Dendritic cell treated with granulocyte-macrophage colony-stimulating factor and Interleukin-4, amounts not matched to agents 40 ng/mL and 50 ng/mL, for 4 days (primary cell): Measurements from ENCODE around the gene GSG1L.

Source experiments
- H3K27ac Mint-ChIP-seq: one replicate; pipeline ENCODE4 v1.8.0; 2022; ENCODE audit warnings: mild to moderate bottlenecking, mixed read lengths
- H3K27me3 Mint-ChIP-seq: one replicate; pipeline ENCODE4 v1.8.0; 2022; ENCODE audit warnings: mild to moderate bottlenecking, mixed read lengths
- H3K36me3 Mint-ChIP-seq: one replicate; pipeline ENCODE4 v1.8.0; 2022; ENCODE audit warnings: low read depth, mixed read lengths
- H3K4me1 Mint-ChIP-seq: one replicate; pipeline ENCODE4 v1.8.0; 2022; ENCODE audit warnings: low read depth, mixed read lengths
- H3K4me3 Mint-ChIP-seq: one replicate; pipeline ENCODE4 v1.8.0; 2022; ENCODE audit warnings: mild to moderate bottlenecking, moderate library complexity, mixed read lengths
- H3K9me3 Mint-ChIP-seq: one replicate; pipeline ENCODE4 v1.8.0; 2022; ENCODE audit warnings: mixed read lengths
- intact Hi-C: fragments of 100-400 bp; cut with micrococcal nuclease; formaldehyde crosslinking; loops from one replicate; pipeline ENCODE4 v1.15.0; 2022

Gene GSG1L

GRCh38 chr16:27789595-27790241 is 273.8 kb downstream of the GSG1L start:
- Mint-ChIP-seq H3K4me1 (no peaks in the 10 kb centered on the region), H3K9me3 (no peaks in the 10 kb centered on the region), H3K27me3 (no peaks in the 10 kb centered on the region), H3K36me3 (no peaks in the 10 kb centered on the region), H3K4me3 (no peak overlapping the region), H3K27ac (no peak overlapping the region)
- intact Hi-C loops, result no loop called here

GRCh38 chr16:27789150-27789549 is 274.4 kb downstream of the GSG1L start:
- H3K36me3 Mint-ChIP-seq, result no peaks in the 10 kb centered on the region
- no peaks in the 10 kb centered on the region for H3K9me3 Mint-ChIP-seq
- no peak overlapping the region for H3K27ac Mint-ChIP-seq
- intact Hi-C loops, result no loop called here
- H3K27me3 Mint-ChIP-seq, result no peaks in the 10 kb centered on the region
- H3K4me1 Mint-ChIP-seq, result no peaks in the 10 kb centered on the region
- H3K4me3 Mint-ChIP-seq, result no peak overlapping the region

GRCh38 chr16:27787665-27788064 is 275.8 kb downstream of the GSG1L start:
- no peaks in the 10 kb centered on the region for H3K27me3 Mint-ChIP-seq
- H3K4me1 Mint-ChIP-seq, result no peaks in the 10 kb centered on the region
- no peaks in the 10 kb centered on the region for H3K9me3 Mint-ChIP-seq
- no peak overlapping the region for H3K27ac Mint-ChIP-seq
- H3K36me3 Mint-ChIP-seq, result no peaks in the 10 kb centered on the region
- H3K4me3 Mint-ChIP-seq, result no peak overlapping the region
- intact Hi-C loops, result no loop called here

GRCh38 chr16:27786923-27787625 is 276.4 kb downstream of the GSG1L start:
- H3K27ac Mint-ChIP-seq, result no peak overlapping the region
- H3K9me3 Mint-ChIP-seq, result no peaks in the 10 kb centered on the region
- no peak overlapping the region for H3K4me3 Mint-ChIP-seq
- H3K36me3 Mint-ChIP-seq, result no peaks in the 10 kb centered on the region
- H3K4me1 Mint-ChIP-seq, result no peaks in the 10 kb centered on the region
- intact Hi-C loops, result no loop called here
- no peaks in the 10 kb centered on the region for H3K27me3 Mint-ChIP-seq

GRCh38 chr16:27786221-27786922 is 277.1 kb downstream of the GSG1L start:
- H3K4me3 Mint-ChIP-seq, result no peak overlapping the region
- intact Hi-C loops, result no loop called here
- H3K9me3 Mint-ChIP-seq, result no peaks in the 10 kb centered on the region
- H3K4me1 Mint-ChIP-seq, result no peaks in the 10 kb centered on the region
- H3K27ac Mint-ChIP-seq, result no peak overlapping the region
- H3K36me3 Mint-ChIP-seq, result no peaks in the 10 kb centered on the region
- no peaks in the 10 kb centered on the region for H3K27me3 Mint-ChIP-seq

GRCh38 chr16:27785307-27785678 is 278.2 kb downstream of the GSG1L start:
- H3K9me3 Mint-ChIP-seq, result no peaks in the 10 kb centered on the region
- H3K36me3 Mint-ChIP-seq, result no peaks in the 10 kb centered on the region
- H3K4me3 Mint-ChIP-seq, result no peak overlapping the region

GRCh38 chr16:27784351-27785306 is 278.9 kb downstream of the GSG1L start:
- peaks cover 1% of the 10 kb centered on the region for H3K36me3 Mint-ChIP-seq
- no peaks in the 10 kb centered on the region for H3K27me3 Mint-ChIP-seq
- no peak overlapping the region for H3K27ac Mint-ChIP-seq
- H3K4me3 Mint-ChIP-seq, result no peak overlapping the region
- intact Hi-C loops, result no loop called here
- H3K4me1 Mint-ChIP-seq, result no peaks in the 10 kb centered on the region
- H3K9me3 Mint-ChIP-seq, result no peaks in the 10 kb centered on the region

More at GRCh38 chr16:27785307-27785678, 278.2 kb downstream of the GSG1L start:
- H3K27me3 Mint-ChIP-seq, result no peaks in the 10 kb centered on the region
- H3K27ac Mint-ChIP-seq, result no peak overlapping the region
- intact Hi-C loops, result no loop called here
- no peaks in the 10 kb centered on the region for H3K4me1 Mint-ChIP-seq

- no peaks in the 10 kb centered on the region for H3K27me3 Mint-ChIP-seq
- H3K36me3 Mint-ChIP-seq, result peaks cover 21% of the 10 kb centered on the region
- no peaks in the 10 kb centered on the region for H3K9me3 Mint-ChIP-seq
- H3K4me1 Mint-ChIP-seq, result no peaks in the 10 kb centered on the region
- no peak overlapping the region for H3K27ac Mint-ChIP-seq
- intact Hi-C loops, result no loop called here
- H3K4me3 Mint-ChIP-seq, result no peak overlapping the region
Measured at GRCh38 chr16:27781981-27782880, 281.3 kb downstream of the GSG1L start.

- peaks cover 26% of the 10 kb centered on the region for H3K36me3 Mint-ChIP-seq
- intact Hi-C loops, result no loop called here
- H3K4me3 Mint-ChIP-seq, result no peak overlapping the region
- no peaks in the 10 kb centered on the region for H3K4me1 Mint-ChIP-seq
- no peaks in the 10 kb centered on the region for H3K9me3 Mint-ChIP-seq
- no peaks in the 10 kb centered on the region for H3K27me3 Mint-ChIP-seq
- H3K27ac Mint-ChIP-seq, result no peak overlapping the region
Measured at GRCh38 chr16:27781195-27781524, 282.4 kb downstream of the GSG1L start.

- Mint-ChIP-seq H3K27ac (no peak overlapping the region), H3K9me3 (no peaks in the 10 kb centered on the region), H3K4me1 (no peaks in the 10 kb centered on the region), H3K36me3 (peaks cover 28% of the 10 kb centered on the region), H3K4me3 (no peak overlapping the region), H3K27me3 (no peaks in the 10 kb centered on the region)
- intact Hi-C loops, result no loop called here
Measured at GRCh38 chr16:27780468-27781194, 282.9 kb downstream of the GSG1L start.

- Mint-ChIP-seq H3K36me3 (peaks cover 34% of the 10 kb centered on the region), H3K9me3 (no peaks in the 10 kb centered on the region), H3K4me1 (no peaks in the 10 kb centered on the region), H3K4me3 (no peak overlapping the region), H3K27ac (no peak overlapping the region), H3K27me3 (no peaks in the 10 kb centered on the region)
- intact Hi-C loops, result no loop called here
Measured at GRCh38 chr16:27779641-27780164, 283.8 kb downstream of the GSG1L start.

- Mint-ChIP-seq H3K4me3 (no peak overlapping the region), H3K27ac (no peak overlapping the region), H3K27me3 (no peaks in the 10 kb centered on the region), H3K9me3 (no peaks in the 10 kb centered on the region), H3K4me1 (no peaks in the 10 kb centered on the region), H3K36me3 (peaks cover 41% of the 10 kb centered on the region)
- intact Hi-C loops, result no loop called here
Measured at GRCh38 chr16:27778926-27779570, 284.5 kb downstream of the GSG1L start.
